ENCODE measurements around the gene AFAP1L1. TPM values are rescaled to one million over a fixed set of nuclear protein-coding genes. Genes with fewer than 3 reads are reported as not detected.
"Not testable (repeated sequence)": the region's sequence is repeated elsewhere in the genome, so short reads cannot be mapped to it uniquely, and the experiment has no call there.

Gene AFAP1L1
- total RNA-seq, 1 donor from 2014 or later: not detected

DNA sequence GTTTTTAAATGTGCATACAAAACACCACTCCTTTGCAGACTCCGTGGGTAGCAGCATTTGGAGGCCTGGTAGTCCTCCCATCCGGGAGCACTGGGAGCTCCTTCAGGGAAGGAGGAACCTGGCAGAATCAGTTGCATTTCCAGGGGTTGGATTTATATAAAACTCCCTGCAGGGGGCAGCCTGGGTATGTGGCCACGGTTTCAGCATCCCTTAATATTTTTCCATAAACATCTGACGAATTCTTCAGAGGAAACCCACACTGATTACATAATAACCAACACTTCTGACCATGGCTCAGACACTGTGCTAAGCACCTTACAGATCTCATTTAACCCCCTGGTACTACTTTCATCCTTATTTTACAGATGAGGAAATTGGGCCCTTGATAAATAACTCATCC is 6.1 kb upstream of the AFAP1L1 start:
- Mint-ChIP-seq H3K27me3 (peaks cover 22% of the 10 kb centered on the region), H3K9me3 (peaks cover 17% of the 10 kb centered on the region), H3K36me3 (ENCODE audit: low read depth) (peaks cover 10% of the 10 kb centered on the region), H3K4me3 (no peak overlapping the region), H3K27ac (no peak overlapping the region), H3K4me1 (peaks cover 6% of the 10 kb centered on the region)
- CTCF ChIA-PET: interaction anchor here (1.4 kb wide), 1 partner anchor 10 kb away, joined by 4 read pairs; no protein-coding TSS in a partner anchor
- POLR2A ChIA-PET: no interaction called here
- DNase-seq: no peak
- intact Hi-C loops (cut with micrococcal nuclease): loop anchor here (5.0 kb wide), 1 partner anchor 123 kb away; the partner anchor contains the start of gene ABLIM3
- TF ChIP-seq, protein P1, sequence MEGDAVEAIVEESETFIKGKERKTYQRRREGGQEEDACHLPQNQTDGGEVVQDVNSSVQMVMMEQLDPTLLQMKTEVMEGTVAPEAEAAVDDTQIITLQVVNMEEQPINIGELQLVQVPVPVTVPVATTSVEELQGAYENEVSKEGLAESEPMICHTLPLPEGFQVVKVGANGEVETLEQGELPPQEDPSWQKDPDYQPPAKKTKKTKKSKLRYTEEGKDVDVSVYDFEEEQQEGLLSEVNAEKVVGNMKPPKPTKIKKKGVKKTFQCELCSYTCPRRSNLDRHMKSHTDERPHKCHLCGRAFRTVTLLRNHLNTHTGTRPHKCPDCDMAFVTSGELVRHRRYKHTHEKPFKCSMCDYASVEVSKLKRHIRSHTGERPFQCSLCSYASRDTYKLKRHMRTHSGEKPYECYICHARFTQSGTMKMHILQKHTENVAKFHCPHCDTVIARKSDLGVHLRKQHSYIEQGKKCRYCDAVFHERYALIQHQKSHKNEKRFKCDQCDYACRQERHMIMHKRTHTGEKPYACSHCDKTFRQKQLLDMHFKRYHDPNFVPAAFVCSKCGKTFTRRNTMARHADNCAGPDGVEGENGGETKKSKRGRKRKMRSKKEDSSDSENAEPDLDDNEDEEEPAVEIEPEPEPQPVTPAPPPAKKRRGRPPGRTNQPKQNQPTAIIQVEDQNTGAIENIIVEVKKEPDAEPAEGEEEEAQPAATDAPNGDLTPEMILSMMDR (IDR thresholded peaks at IDR 0.05): no peak
- ATAC-seq (ENCODE audit: low read depth): no peak

DNA sequence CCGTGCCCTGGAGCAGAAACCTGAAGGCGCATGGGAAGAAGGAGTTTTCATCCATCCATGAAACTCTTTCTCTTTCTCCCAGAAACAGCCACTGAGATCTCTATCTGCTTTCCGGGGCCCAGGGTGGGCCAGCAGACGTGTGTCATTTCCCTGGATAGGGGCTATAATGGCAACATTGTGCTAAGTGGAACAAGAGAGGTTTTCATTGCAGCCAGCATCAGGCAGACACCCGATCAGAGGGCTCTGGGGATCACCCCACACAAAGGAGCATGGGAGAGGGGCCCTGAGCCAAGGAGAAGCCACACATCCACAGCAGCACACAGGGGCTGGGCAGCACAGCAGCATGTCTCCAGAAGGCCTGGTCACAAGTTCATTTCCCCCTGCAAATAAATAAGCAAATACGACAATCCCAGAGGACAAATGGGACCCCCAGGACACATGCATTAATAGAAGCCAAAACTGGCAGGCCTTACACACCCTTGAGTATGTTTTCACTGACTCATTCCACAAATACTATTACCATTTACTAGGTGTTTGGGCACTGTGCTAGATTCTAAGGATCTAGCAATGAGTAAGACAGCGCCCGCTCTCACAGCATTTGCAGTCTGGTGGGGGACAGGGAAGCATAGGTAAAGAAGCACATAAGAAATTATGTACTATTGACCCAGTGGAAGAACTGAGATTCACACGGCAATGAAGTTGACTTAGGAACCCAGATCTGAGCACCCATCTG is 4.3 kb upstream of the AFAP1L1 start:
- peaks cover 14% of the 10 kb centered on the region for H3K4me1 Mint-ChIP-seq
- ATAC-seq (ENCODE audit: low read depth) (no peak), DNase-seq (no peak)
- H3K4me3 Mint-ChIP-seq: no peak overlapping the region
- intact Hi-C loops (cut with micrococcal nuclease): loop anchor here (5.0 kb wide), 1 partner anchor 125 kb away; the partner anchor contains the start of gene ABLIM3
- H3K36me3 Mint-ChIP-seq (ENCODE audit: low read depth): peaks cover 10% of the 10 kb centered on the region
- ChIA-PET CTCF (no interaction called here), POLR2A (no interaction called here)
- TF ChIP-seq, protein P1 (IDR thresholded peaks at IDR 0.05): no peak
- H3K27me3 Mint-ChIP-seq: peaks cover 35% of the 10 kb centered on the region
- H3K9me3 Mint-ChIP-seq: peaks cover 17% of the 10 kb centered on the region
- no peak overlapping the region for H3K27ac Mint-ChIP-seq

DNA sequence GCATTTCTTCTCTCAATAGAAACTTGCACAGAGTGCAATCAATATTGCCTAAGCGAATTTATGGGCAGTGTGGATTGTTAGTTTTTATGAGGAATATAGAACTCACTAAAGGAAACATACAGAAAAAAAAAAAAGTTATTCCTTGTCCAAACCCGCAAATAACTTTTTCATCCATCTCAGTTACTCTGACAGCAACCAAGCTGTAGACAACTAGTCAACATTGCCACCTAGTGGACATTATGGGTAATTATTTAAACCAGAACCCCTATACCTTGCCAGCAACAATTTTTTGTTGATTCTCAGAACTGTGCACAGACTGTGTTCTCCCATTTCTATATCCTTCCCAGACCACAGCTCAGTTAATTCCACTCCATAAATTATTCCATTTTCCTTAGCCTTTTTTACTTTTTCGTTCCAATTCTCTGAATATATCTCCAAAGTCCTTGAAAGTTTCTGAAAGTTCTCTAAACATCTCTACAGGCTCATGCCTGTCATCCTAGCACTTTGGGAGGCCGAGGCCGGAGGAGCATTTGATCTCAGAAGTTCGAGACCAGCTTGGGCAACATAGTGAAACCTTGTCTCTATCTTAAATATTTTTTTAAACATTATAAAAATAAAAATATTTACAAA is 2.6 kb upstream of the AFAP1L1 start:
- H3K36me3 Mint-ChIP-seq (ENCODE audit: low read depth): peaks cover 10% of the 10 kb centered on the region
- H3K4me3 Mint-ChIP-seq: peak overlapping the region; percentile 4
- H3K27ac Mint-ChIP-seq: peak overlapping the region; percentile 32
- DNase-seq: no peak
- H3K9me3 Mint-ChIP-seq: peaks cover 17% of the 10 kb centered on the region
- ChIA-PET CTCF (no interaction called here), POLR2A (interaction anchor here (0.7 kb wide), 1 partner anchor 822 kb away, joined by 4 read pairs; no protein-coding TSS in a partner anchor)
- TF ChIP-seq, protein P1 (IDR thresholded peaks at IDR 0.05): peak; percentile 69
- intact Hi-C loops (cut with micrococcal nuclease): loop anchor here (5.0 kb wide), 1 partner anchor 127 kb away; the partner anchor contains the start of gene ABLIM3
- ATAC-seq (ENCODE audit: low read depth): peak; percentile 30
- peaks cover 15% of the 10 kb centered on the region for H3K4me1 Mint-ChIP-seq
- peaks cover 51% of the 10 kb centered on the region for H3K27me3 Mint-ChIP-seq

DNA sequence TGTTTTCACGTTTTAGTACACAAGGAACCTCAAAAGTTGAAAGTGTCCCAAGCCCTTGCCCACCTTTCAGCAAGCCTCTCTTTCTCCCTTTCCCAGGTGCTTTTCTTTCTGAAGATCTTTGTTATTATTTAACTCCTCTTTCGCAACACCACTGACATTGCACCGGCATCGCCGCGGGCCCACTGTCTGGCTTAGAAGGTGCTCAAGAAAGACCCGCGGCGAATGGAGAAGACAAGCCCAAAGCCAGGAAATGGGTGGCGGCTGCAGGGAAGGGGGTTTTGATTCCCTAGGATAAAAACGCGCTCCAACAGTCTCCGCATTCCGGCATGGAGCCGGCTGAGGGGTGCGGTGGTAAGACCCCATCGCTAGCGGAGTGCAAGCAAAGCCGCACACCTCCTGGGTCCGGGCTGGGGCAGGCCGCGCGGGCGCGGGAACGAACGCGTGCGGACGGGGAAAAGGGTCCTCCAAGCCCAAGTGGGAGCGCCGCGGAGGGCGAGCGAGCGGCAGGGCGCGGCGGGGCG is 404 bp upstream of the AFAP1L1 start:
- POLR2A ChIA-PET: no interaction called here
- intact Hi-C loops (cut with micrococcal nuclease): loop anchor here (5.0 to 10.0 kb wide), 2 partner anchors 76 to 536 kb away; partner anchors contain the start of gene GRPEL2

DNA sequence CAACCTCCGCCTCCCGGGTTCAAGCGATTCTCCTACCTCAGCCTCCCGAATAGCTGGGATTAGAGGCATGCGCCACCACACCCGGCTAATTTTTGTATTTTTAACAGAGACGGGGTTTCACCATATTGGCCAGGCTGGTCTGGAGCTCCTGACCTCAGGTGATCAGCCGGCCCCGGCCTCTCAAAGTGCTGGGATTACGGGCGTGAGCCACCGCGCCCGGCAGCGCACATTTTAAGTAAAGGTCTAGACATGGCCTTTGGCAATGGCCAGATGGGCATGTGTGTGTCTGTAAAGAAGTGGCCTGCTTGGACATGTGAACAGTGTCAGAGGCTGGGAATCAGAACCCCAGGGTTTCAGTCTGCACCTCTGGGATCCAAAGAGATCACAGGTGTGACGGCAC is 1.1 kb downstream of the AFAP1L1 start:
- DNase-seq; H3K36me3 Mint-ChIP-seq (ENCODE audit: low read depth); H3K27ac Mint-ChIP-seq; ATAC-seq (ENCODE audit: low read depth); CTCF ChIA-PET; POLR2A ChIA-PET; H3K4me3 Mint-ChIP-seq; H3K4me1 Mint-ChIP-seq: not testable (repeated sequence)
- H3K9me3 Mint-ChIP-seq: peaks cover 11% of the 10 kb centered on the region
- intact Hi-C loops (cut with micrococcal nuclease): loop anchor here (5.0 to 10.0 kb wide), 2 partner anchors 75 to 538 kb away; partner anchors contain the start of gene GRPEL2
- peaks cover 50% of the 10 kb centered on the region for H3K27me3 Mint-ChIP-seq

More for the DNA sequence above, 404 bp upstream of the AFAP1L1 start:
- peaks cover 51% of the 10 kb centered on the region for H3K27me3 Mint-ChIP-seq
- ATAC-seq (ENCODE audit: low read depth) (no peak), DNase-seq (no peak)
- TF ChIP-seq, protein P1 (IDR thresholded peaks at IDR 0.05): no peak
- H3K36me3 Mint-ChIP-seq (ENCODE audit: low read depth): peaks cover 10% of the 10 kb centered on the region
- CTCF ChIA-PET: no interaction called here
- peaks cover 17% of the 10 kb centered on the region for H3K9me3 Mint-ChIP-seq
- H3K4me1 Mint-ChIP-seq: peaks cover 9% of the 10 kb centered on the region
- peak overlapping the region; percentile 66 for H3K4me3 Mint-ChIP-seq
- no peak overlapping the region for H3K27ac Mint-ChIP-seq
